Neuronal stem cell (in vitro differentiated cells): ENCODE results near the gene PATZ1.
"Not testable (repeated sequence)": the region's sequence is repeated elsewhere in the genome, so short reads cannot be mapped to it uniquely, and the experiment has no call there.

ENCODE experiments used
- DNase-seq: peaks from one replicate; pipeline ENCODE4 v3.0.0-alpha.2; 2013; ENCODE audit warnings: low spot score
- H2AFZ ChIP-seq: one replicate; pipeline ENCODE4 v1.6.1; 2013; ENCODE audit warnings: mild to moderate bottlenecking, low read length, inconsistent platforms
- H2AK5ac ChIP-seq: 2 replicates; pipeline ENCODE4 v1.6.1; 2013; ENCODE audit warnings: low read depth, mild to moderate bottlenecking, inconsistent platforms, low read length, moderate library complexity, mixed read lengths
- H2BK120ac ChIP-seq: 2 replicates; pipeline ENCODE4 v1.6.1; 2013; ENCODE audit warnings: low read depth, mild to moderate bottlenecking, inconsistent platforms, low read length, moderate library complexity, mixed read lengths
- H2BK12ac ChIP-seq: one replicate; pipeline ENCODE4 v1.6.1; 2013; ENCODE audit warnings: low read length, inconsistent platforms
- H2BK15ac ChIP-seq: 2 replicates; pipeline ENCODE4 v1.6.1; 2013; ENCODE audit warnings: mild to moderate bottlenecking, low read length, inconsistent platforms, mixed read lengths
- H2BK5ac ChIP-seq: one replicate; pipeline ENCODE4 v1.6.1; 2013; ENCODE audit warnings: inconsistent platforms, mild to moderate bottlenecking, low read length, moderate library complexity
- H3K14ac ChIP-seq: one replicate; pipeline ENCODE4 v1.6.1; 2013; ENCODE audit warnings: low read length, inconsistent platforms
- H3K18ac ChIP-seq: 2 replicates; pipeline ENCODE4 v1.6.1; 2013; ENCODE audit warnings: low read length, inconsistent platforms
- H3K23ac ChIP-seq: 2 replicates; pipeline ENCODE4 v1.6.1; 2013; ENCODE audit warnings: low read depth, mild to moderate bottlenecking, mixed read lengths, low read length, inconsistent platforms; ENCODE audit not compliant: poor library complexity
- H3K27ac ChIP-seq: replicated peaks from 3 replicates; pipeline ENCODE4 v1.5.1; 2013; ENCODE audit warnings: low read length, inconsistent platforms
- H3K27me3 ChIP-seq, 3 experiments: 2 replicates each; pipeline ENCODE4 v1.6.1; 2013; ENCODE audit warnings: low read length in 3 of 3, mild to moderate bottlenecking in 2 of 3, inconsistent platforms in 1 of 3, low read depth in 1 of 3, mixed read lengths in 1 of 3, moderate library complexity in 1 of 3; ENCODE audit not compliant: control insufficient read depth in 3 of 3, insufficient read depth in 3 of 3
- H3K36me3 ChIP-seq, 2 donors: replicated peaks in 1 of 2; 2 replicates each; pipeline ENCODE4 v1.6.1; 2013; ENCODE audit warnings: low read length in 2 of 2; ENCODE audit not compliant: control insufficient read depth in 2 of 2, insufficient read depth in 2 of 2
- H3K4ac ChIP-seq: 2 replicates; pipeline ENCODE4 v1.6.1; 2013; ENCODE audit warnings: inconsistent platforms, mild to moderate bottlenecking, low read length, moderate library complexity
- H3K4me1 ChIP-seq, 2 donors: 1 replicate in 1 of 2; 2 replicates in 1 of 2; pipeline ENCODE4 v1.6.1; 2013; ENCODE audit warnings: low read length in 2 of 2, low read depth in 1 of 2; ENCODE audit not compliant: control insufficient read depth in 2 of 2, insufficient read depth in 1 of 2
- H3K4me2 ChIP-seq: one replicate; pipeline ENCODE4 v1.6.1; 2013; ENCODE audit warnings: mild to moderate bottlenecking, low read length, inconsistent platforms; ENCODE audit not compliant: insufficient read depth, poor library complexity, severe bottlenecking
- H3K4me3 ChIP-seq, 2 donors: 2 replicates each; pipeline ENCODE4 v1.5.1; 2013; ENCODE audit warnings: low read length in 2 of 2, mild to moderate bottlenecking in 2 of 2, inconsistent platforms in 1 of 2, moderate library complexity in 1 of 2
- H3K79me1 ChIP-seq: one replicate; pipeline ENCODE4 v1.6.1; 2013; ENCODE audit warnings: low read depth, mild to moderate bottlenecking, inconsistent platforms, low read length, moderate library complexity
- H3K9ac ChIP-seq: one replicate; pipeline ENCODE4 v1.6.1; 2013; ENCODE audit warnings: mild to moderate bottlenecking, low read depth, low read length, inconsistent platforms; ENCODE audit not compliant: poor library complexity
- H3K9me3 ChIP-seq, 2 donors: replicated peaks in 1 of 2; 2 replicates each; pipeline versions ENCODE3 to v1.6.1; 2013; ENCODE audit warnings: low read length in 2 of 2, mild to moderate bottlenecking in 2 of 2, inconsistent platforms in 1 of 2, low read depth in 1 of 2, mixed read lengths in 1 of 2, moderate library complexity in 1 of 2; ENCODE audit not compliant: control insufficient read depth in 2 of 2, insufficient read depth in 1 of 2
- H4K8ac ChIP-seq: one replicate; pipeline ENCODE4 v1.6.1; 2013; ENCODE audit warnings: low read depth, mild to moderate bottlenecking, inconsistent platforms, low read length, moderate library complexity
- H4K91ac ChIP-seq: one replicate; pipeline ENCODE4 v1.6.1; 2013; ENCODE audit warnings: low read length, low read depth, mild to moderate bottlenecking, inconsistent platforms; ENCODE audit not compliant: poor library complexity
- WGBS, 2 donors: extraction: QIAGEN DNeasy Blood & Tissue Kit; methylation state at CpG; one replicate each; pipeline ENCODE4 v1.1.7; 2013; ENCODE audit warnings: missing lambda C conversion rate in 2 of 2, mixed read lengths in 1 of 2; ENCODE audit not compliant: insufficient read length in 2 of 2, insufficient replicate concordance in 1 of 2; ENCODE audit errors: extremely low coverage in 2 of 2; 5-methylcytosine and 5-hydroxymethylcytosine counted together

PATZ1 gene

GRCh38 chr22:31314220-31314619 is 31.9 kb downstream of the PATZ1 start:
- not testable (repeated sequence) for H2BK5ac ChIP-seq, H2AK5ac ChIP-seq, H2AFZ ChIP-seq, H2BK15ac ChIP-seq, H3K14ac ChIP-seq, H3K27ac ChIP-seq, H3K4me1 ChIP-seq, H3K79me1 ChIP-seq, H4K91ac ChIP-seq, H3K9me3 ChIP-seq, H3K23ac ChIP-seq, H4K8ac ChIP-seq, H3K27me3 ChIP-seq, H3K9ac ChIP-seq, H3K36me3 ChIP-seq, DNase-seq, H2BK120ac ChIP-seq, H3K18ac ChIP-seq, H2BK12ac ChIP-seq, H3K4ac ChIP-seq, H3K4me3 ChIP-seq, H3K4me2 ChIP-seq
- WGBS, 2 donors, result no CpG with 5 or more reads among the region's 1 CpG

DNA sequence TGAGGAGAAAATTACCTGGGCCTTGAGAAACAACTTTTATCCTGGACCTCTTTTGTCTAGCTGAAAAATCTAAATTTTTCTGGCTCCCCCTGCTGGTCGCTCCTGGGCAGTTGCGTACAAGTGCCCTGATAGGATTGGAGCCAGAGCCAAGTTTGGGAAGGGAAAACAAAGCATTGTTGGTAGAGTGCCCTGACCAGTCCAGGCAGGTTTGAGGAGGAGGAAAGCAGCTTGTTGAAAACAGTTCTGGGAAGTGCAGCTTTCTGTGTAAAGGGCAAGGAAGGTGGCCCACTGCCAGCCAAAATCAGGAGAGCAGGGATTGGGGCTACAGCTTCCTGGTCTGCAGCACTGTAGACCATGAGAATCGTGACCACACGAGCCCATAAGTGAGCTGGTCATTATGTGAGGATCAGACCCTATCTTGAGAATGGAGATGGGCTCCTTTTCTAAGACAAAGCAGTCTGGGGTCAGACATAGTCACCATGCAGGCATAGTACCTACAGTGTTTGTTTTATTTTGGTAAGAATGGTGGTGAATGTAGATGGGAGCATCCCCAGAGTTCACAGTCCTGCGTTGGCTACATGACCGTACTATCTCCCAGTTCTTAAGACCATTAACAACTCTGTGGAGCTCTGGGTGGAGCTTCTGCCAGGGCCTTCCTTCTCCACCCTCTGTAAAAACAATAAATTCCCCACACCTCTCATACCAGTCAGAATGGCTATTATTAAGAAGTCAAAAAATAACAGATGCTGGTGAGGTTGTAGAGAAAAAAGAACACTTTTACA is 32.6 kb downstream of the PATZ1 start:
- Histone ChIP-seq H3K36me3 (no peaks in the 10 kb centered on the region), H2AFZ (peak overlapping the region; percentile 80), H4K8ac (no peak overlapping the region), H3K4ac (no peak overlapping the region), H2BK120ac (no peak overlapping the region), H3K4me2 (no peak overlapping the region), H3K27me3 (no peaks in the 10 kb centered on the region), H2BK15ac (no peak overlapping the region), H3K4me1 (peaks cover 1 to 3% of the 10 kb centered on the region in 2 donors), H3K9me3 (peaks cover 0 to 8% of the 10 kb centered on the region in 2 donors), H3K14ac (no peak overlapping the region), H3K79me1 (no peaks in the 10 kb centered on the region), H2BK12ac (no peak overlapping the region), H3K23ac (no peak overlapping the region), H3K4me3 (no peak overlapping the region), H2BK5ac (no peak overlapping the region), H3K9ac (no peak overlapping the region), H4K91ac (no peak overlapping the region), H2AK5ac (no peak overlapping the region), H3K18ac (peak overlapping the region; percentile 42), H3K27ac (no peak overlapping the region)
- no CpG with 5 or more reads among the region's 6 CpGs for WGBS, 2 donors
- peak; percentile 54 for DNase-seq

GRCh38 chr22:31308181-31308580 is 38.0 kb downstream of the PATZ1 start:
- no peaks in the 10 kb centered on the region for H3K4me1 ChIP-seq
- no peaks in the 10 kb centered on the region for H3K79me1 ChIP-seq
- no peaks in the 10 kb centered on the region for H3K36me3 ChIP-seq
- H4K8ac ChIP-seq, result no peak overlapping the region
- no peak overlapping the region for H3K4ac ChIP-seq
- no peak overlapping the region for H2AK5ac ChIP-seq
- H3K9ac ChIP-seq, result no peak overlapping the region
- no peak for DNase-seq
- no peaks in the 10 kb centered on the region for H3K9me3 ChIP-seq
- no peak overlapping the region for H2BK15ac ChIP-seq
- no peak overlapping the region for H3K18ac ChIP-seq
- no peak overlapping the region for H4K91ac ChIP-seq
- H2AFZ ChIP-seq, result peak overlapping the region; percentile 27
- no peak overlapping the region for H2BK5ac ChIP-seq
- no peak overlapping the region for H2BK120ac ChIP-seq
- H2BK12ac ChIP-seq, result no peak overlapping the region
- no peak overlapping the region for H3K23ac ChIP-seq
- H3K27me3 ChIP-seq, result no peaks in the 10 kb centered on the region
- no peak overlapping the region for H3K14ac ChIP-seq
- no peak overlapping the region for H3K4me2 ChIP-seq
- H3K27ac ChIP-seq, result no peak overlapping the region
- H3K4me3 ChIP-seq, result no peak overlapping the region

DNA sequence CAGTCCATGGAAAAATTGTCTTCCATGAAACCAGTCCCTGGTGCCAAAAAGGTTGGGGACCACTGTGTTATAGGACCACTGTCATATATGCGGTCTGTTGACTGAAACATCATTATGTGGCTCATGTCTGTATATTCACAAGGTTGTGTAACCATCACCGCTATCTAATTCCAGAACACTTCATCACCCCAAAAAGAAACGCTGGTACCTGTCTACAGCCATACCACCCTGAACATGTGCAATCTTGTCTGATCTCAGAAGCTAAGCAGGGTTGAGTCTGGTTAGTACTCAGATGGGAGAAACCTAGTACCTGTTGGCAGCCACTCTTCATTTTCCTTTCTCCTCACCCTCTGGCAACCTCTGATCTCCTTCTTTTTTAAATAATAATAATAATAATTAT is 41.0 kb downstream of the PATZ1 start:
- Histone ChIP-seq H3K4ac (no peak overlapping the region), H3K9me3 (no peaks in the 10 kb centered on the region), H3K4me1 (no peaks in the 10 kb centered on the region), H3K79me1 (no peaks in the 10 kb centered on the region), H3K23ac (no peak overlapping the region), H2AK5ac (no peak overlapping the region), H3K4me2 (no peak overlapping the region), H2BK12ac (no peak overlapping the region), H2BK15ac (no peak overlapping the region), H4K8ac (no peak overlapping the region), H2AFZ (no peak overlapping the region), H4K91ac (no peak overlapping the region), H3K9ac (no peak overlapping the region), H2BK120ac (no peak overlapping the region), H3K4me3 (no peak overlapping the region), H3K27ac (no peak overlapping the region), H2BK5ac (no peak overlapping the region), H3K14ac (no peak overlapping the region), H3K36me3 (no peaks in the 10 kb centered on the region), H3K27me3 (no peaks in the 10 kb centered on the region), H3K18ac (no peak overlapping the region)
- WGBS, 2 donors, result no CpG with 5 or more reads among the region's 3 CpGs
- no peak for DNase-seq
